GM12801 (cell line): ENCODE data around the gene DBNDD1.

Experiments used
- TF ChIP-seq, protein P1 (sequence below): IDR thresholded peaks from one replicate; pipeline ENCODE4 v1.5.1; 2011; ENCODE audit warnings: control low read depth; ENCODE audit not compliant: insufficient read length; ENCODE audit errors: extremely low read depth

DBNDD1 gene

DNA sequence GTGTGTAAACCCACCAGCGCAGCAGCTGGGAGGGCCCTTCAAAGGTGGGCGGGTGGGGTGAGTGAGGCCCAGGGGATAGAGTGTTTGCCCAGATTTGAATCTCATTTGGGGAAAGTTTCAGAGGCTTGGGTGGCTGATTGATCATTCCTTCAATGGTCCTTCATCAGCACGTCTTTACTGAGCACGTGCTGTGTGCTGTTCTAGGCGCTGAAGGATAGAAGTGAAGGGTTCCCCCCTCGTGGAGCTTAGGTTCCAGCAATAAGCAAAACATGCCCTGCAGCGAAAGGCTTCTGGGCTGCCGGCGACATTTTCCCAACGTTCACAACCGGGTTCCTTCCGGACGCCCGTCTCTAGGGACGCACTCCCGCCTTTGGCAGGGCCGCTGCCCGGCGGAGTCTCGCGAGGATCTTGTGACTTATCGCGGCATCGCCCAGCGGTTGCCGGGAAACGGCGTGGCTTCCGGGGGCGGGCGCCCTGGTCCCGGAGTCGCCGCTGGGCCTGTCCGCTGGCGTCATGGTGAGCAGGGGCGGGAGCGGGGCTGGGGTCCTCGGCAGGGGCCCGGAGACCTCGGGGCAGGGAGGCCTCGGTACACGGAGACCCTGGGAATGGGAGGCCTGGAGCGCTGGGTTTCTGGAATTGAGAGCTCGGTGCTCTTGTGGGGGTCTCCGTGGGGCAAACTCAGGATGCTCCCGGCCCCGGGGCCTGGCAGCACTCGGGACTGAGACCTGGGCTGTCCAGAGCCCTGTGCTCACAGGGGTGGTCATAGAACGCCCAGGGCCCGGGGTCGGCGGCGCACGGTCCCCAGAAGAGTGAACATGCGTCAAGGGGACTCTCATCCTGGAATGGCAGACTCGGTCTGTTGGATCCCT is 3.2 kb upstream of the DBNDD1 start:
- TF ChIP-seq, protein P1, sequence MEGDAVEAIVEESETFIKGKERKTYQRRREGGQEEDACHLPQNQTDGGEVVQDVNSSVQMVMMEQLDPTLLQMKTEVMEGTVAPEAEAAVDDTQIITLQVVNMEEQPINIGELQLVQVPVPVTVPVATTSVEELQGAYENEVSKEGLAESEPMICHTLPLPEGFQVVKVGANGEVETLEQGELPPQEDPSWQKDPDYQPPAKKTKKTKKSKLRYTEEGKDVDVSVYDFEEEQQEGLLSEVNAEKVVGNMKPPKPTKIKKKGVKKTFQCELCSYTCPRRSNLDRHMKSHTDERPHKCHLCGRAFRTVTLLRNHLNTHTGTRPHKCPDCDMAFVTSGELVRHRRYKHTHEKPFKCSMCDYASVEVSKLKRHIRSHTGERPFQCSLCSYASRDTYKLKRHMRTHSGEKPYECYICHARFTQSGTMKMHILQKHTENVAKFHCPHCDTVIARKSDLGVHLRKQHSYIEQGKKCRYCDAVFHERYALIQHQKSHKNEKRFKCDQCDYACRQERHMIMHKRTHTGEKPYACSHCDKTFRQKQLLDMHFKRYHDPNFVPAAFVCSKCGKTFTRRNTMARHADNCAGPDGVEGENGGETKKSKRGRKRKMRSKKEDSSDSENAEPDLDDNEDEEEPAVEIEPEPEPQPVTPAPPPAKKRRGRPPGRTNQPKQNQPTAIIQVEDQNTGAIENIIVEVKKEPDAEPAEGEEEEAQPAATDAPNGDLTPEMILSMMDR, result no peak

DNA sequence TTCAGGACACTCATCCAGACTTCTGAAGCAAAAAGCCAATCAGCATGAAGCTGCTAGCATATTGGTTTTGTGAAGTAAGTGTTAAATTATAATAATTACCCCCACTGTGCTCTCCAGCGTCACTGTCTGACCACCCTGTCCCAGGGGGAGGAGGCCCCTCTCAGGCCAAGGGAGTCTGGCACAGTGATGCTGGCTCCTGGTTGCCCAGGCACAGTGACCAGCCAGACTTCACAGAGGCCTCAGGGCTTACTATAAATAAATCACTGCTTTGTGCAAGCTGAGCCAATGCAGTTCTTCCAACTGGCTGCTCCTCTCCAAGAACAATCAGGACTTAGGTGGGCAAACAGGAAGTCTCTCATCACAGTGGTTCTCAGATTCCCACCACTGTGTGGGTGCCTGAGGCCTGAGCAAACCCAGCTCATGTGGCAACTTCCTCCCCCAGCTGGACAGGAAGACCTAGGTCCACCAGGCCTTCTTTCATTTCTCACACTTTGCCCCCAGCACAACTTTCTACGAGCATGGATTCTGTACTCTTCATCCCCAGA is 1.7 kb upstream of the DBNDD1 start:
- TF ChIP-seq, protein P1, result no peak

DNA sequence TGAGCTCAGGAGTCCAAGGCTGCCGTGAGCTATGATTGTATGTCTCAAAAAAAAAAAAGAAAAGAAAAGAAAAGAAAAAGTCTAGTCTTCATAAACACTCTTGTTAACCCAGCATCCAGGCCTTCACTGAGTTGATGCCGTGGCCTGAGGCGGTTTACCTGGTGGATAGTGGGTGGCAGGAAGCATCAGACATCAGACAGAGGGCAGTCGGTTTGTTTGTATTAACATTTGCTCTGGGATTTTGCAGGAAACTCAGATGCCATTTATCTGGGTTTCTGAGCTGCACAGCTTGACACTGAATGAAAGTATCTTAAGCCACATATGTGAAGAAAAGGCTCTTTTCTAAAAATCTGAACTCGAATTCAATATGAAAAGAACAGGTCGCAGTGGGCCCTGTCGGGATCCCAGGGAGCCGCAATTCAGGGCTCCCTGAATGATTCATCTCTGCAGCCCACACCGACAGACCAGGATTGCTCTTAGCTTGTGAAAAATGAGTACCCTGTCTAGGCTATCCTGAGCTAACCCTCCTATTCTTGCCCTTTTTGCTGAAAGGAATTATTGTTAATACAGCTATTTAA is 1.1 kb upstream of the DBNDD1 start:
- TF ChIP-seq, protein P1, result no peak

DNA sequence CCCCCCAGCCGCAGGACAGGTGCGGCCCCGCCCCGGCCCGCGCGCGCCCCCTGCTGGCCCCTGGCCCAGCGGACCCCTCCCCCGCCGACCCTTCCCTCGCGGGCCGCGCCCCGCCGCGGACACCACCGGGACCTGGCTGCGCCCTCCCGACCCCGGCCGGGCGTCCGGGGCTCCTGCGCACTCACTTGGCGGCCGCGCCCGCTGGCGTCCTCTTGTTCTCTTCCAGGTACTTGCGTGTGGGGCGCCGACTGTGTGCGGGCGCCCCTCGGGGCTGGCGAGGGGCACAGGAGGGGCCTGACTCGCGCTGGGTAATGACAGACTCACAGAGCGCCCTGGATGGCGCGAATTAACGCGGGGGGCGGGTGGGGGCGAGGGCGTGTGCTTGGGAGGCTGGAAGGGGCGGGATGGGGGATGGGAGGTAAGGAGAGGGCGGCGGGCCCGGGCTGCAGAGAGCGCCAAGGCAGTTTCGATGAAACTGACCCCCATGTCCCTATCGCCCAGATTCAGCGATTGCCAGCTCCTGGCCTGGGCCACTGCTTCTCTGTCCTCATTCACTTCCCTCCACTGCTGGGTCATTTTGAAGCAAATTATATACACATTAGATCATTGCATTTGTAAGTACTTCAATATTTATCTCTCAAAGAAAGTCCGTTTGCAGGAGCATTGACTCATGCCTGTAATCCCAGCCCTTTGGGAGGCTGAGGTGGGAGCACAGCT is 445 bp upstream of the DBNDD1 start:
- TF ChIP-seq, protein P1, result no peak

DNA sequence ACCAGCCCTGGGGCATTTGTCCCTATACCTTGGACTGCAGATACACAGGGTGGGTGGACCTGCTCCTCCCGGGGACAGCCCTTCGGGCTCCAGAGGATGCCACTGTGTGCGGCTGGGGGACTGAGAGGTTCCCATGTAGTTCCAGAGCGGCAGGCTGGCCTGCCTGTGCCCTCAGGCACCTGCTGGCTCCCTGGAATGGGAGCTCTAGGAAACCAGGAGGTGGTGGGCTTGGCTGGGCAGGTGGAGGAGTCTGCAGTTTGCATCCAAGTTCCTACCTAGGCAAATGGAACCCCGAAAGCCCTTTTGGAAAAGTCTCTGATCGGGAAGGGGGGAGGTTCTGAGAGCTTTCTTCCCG is 982 bp downstream of the DBNDD1 start:
- TF ChIP-seq, protein P1, result no peak

DNA sequence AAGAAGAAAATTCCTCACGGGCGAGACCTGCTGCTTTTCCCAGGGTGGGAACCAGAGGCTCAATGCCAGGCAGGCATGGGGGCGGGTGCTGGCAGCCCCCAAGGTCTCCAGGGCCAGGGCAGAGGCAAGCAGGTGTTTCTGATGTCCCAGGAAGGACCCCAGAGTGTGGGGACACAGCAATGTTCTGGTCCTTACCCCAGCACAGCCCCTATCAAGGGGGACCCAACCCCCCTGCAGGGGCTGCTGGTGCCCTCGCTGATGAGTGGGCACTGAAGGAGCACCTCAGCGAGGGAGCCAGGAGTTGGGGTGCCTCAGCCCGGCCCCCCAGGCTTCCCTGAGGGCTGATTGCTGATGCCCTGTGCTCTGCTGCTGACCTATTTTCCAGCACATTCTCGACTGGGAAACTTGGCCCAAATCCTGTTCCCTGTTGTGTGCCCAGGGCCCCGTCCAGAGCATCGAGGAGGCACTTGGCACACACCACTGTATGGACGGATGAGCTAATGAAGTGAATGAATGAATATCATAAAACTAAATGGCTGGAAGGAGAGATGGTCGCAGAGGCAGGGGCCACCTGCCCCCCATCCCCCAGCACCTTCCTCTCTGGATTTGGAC is 2.8 kb downstream of the DBNDD1 start:
- TF ChIP-seq, protein P1, result no peak
